ENCODE results near the gene BTG3. TPM values are rescaled to one million over a fixed set of nuclear protein-coding genes. Genes with fewer than 3 reads are reported as not detected.

The BTG3 gene
- total RNA-seq, 1 donor from 2014 or later, result 5.3 TPM

GRCh38 chr21:17650292-17650691, 37.6 kb upstream of the BTG3 start:
- H3K36me3 ChIP-seq, result no peaks in the 10 kb centered on the region
- H3K9me3 ChIP-seq (replicated peaks), result peaks cover 19% of the 10 kb centered on the region
- intact Hi-C loops (cut with micrococcal nuclease), result no loop called here
- no peak for DNase-seq
- no peak overlapping the region for H3K4me3 ChIP-seq
- H3K27ac ChIP-seq (replicated peaks), result no peak overlapping the region
- no peaks in the 10 kb centered on the region for H3K27me3 ChIP-seq (ENCODE audit: low read depth)
- TF ChIP-seq CTCF (IDR thresholded peaks at IDR 0.05; ENCODE audit: borderline replicate concordance), result no peak
- no peaks in the 10 kb centered on the region for H3K4me1 ChIP-seq

GRCh38 chr21:17646790-17647189, 34.1 kb upstream of the BTG3 start:
- TF ChIP-seq CTCF (IDR thresholded peaks at IDR 0.05; ENCODE audit: borderline replicate concordance), result no peak
- H3K27ac ChIP-seq (replicated peaks), result no peak overlapping the region
- H3K4me3 ChIP-seq, result no peak overlapping the region
- no peaks in the 10 kb centered on the region for H3K36me3 ChIP-seq
- intact Hi-C loops (cut with micrococcal nuclease), result no loop called here
- no peaks in the 10 kb centered on the region for H3K27me3 ChIP-seq (ENCODE audit: low read depth)
- DNase-seq, result no peak
- H3K4me1 ChIP-seq, result no peaks in the 10 kb centered on the region
- peaks cover 12% of the 10 kb centered on the region for H3K9me3 ChIP-seq (replicated peaks)

GRCh38 chr21:17644186-17644585, 31.5 kb upstream of the BTG3 start:
- Histone ChIP-seq H3K27me3 (ENCODE audit: low read depth) (no peaks in the 10 kb centered on the region), H3K36me3 (no peaks in the 10 kb centered on the region), H3K9me3 (replicated peaks) (peaks cover 22% of the 10 kb centered on the region), H3K4me3 (no peak overlapping the region), H3K27ac (replicated peaks) (no peak overlapping the region), H3K4me1 (no peaks in the 10 kb centered on the region)
- intact Hi-C loops (cut with micrococcal nuclease), result no loop called here
- TF ChIP-seq CTCF (IDR thresholded peaks at IDR 0.05; ENCODE audit: borderline replicate concordance), result no peak
- no peak for DNase-seq

GRCh38 chr21:17640821-17641220, 28.1 kb upstream of the BTG3 start:
- DNase-seq, result no peak

GRCh38 chr21:17636711-17637110, 24.0 kb upstream of the BTG3 start:
- TF ChIP-seq CTCF (IDR thresholded peaks at IDR 0.05; ENCODE audit: borderline replicate concordance), result no peak
- DNase-seq, result no peak
- H3K27ac ChIP-seq (replicated peaks), result no peak overlapping the region
- H3K4me1 ChIP-seq, result no peaks in the 10 kb centered on the region
- H3K4me3 ChIP-seq, result no peak overlapping the region
- no peaks in the 10 kb centered on the region for H3K36me3 ChIP-seq
- intact Hi-C loops (cut with micrococcal nuclease), result no loop called here
- H3K27me3 ChIP-seq (ENCODE audit: low read depth), result no peaks in the 10 kb centered on the region
- H3K9me3 ChIP-seq (replicated peaks), result peaks cover 9% of the 10 kb centered on the region

More at GRCh38 chr21:17640821-17641220, 28.1 kb upstream of the BTG3 start:
- intact Hi-C loops (cut with micrococcal nuclease), result no loop called here
- H3K4me1 ChIP-seq, result no peaks in the 10 kb centered on the region
- no peaks in the 10 kb centered on the region for H3K36me3 ChIP-seq
- no peak overlapping the region for H3K27ac ChIP-seq (replicated peaks)
- no peak overlapping the region for H3K4me3 ChIP-seq
- no peaks in the 10 kb centered on the region for H3K27me3 ChIP-seq (ENCODE audit: low read depth)
- H3K9me3 ChIP-seq (replicated peaks), result peaks cover 9% of the 10 kb centered on the region
- no peak for TF ChIP-seq CTCF (IDR thresholded peaks at IDR 0.05; ENCODE audit: borderline replicate concordance)

GRCh38 chr21:17631195-17631594, 18.5 kb upstream of the BTG3 start:
- DNase-seq, result no peak
- H3K4me1 ChIP-seq, result no peaks in the 10 kb centered on the region
- no peak overlapping the region for H3K4me3 ChIP-seq
- intact Hi-C loops (cut with micrococcal nuclease), result no loop called here
- no peaks in the 10 kb centered on the region for H3K9me3 ChIP-seq (replicated peaks)
- no peak overlapping the region for H3K27ac ChIP-seq (replicated peaks)
- no peaks in the 10 kb centered on the region for H3K36me3 ChIP-seq
- no peaks in the 10 kb centered on the region for H3K27me3 ChIP-seq (ENCODE audit: low read depth)
- no peak for TF ChIP-seq CTCF (IDR thresholded peaks at IDR 0.05; ENCODE audit: borderline replicate concordance)
